HUES6 (cell line): Measurements from ENCODE around the gene SDR42E2.
A peak's percentile ranks its signal among the peaks of the same experiment; 100 is the strongest.
"Not testable (repeated sequence)": the region's sequence is repeated elsewhere in the genome, so short reads cannot be mapped to it uniquely, and the experiment has no call there.

Source experiments
- H3K27ac ChIP-seq: 2 replicates; pipeline ENCODE4 v1.7.0; 2013; ENCODE audit warnings: low read depth, mild to moderate bottlenecking, low read length, inconsistent platforms
- H3K27me3 ChIP-seq: 2 replicates; pipeline ENCODE4 v1.6.1; 2013; ENCODE audit warnings: low read length; ENCODE audit not compliant: control insufficient read depth, insufficient read depth
- H3K36me3 ChIP-seq: 2 replicates; pipeline ENCODE4 v1.6.1; 2013; ENCODE audit warnings: low read length; ENCODE audit not compliant: control insufficient read depth, insufficient read depth
- H3K4me1 ChIP-seq: 2 replicates; pipeline ENCODE4 v1.6.1; 2013; ENCODE audit warnings: low read length; ENCODE audit not compliant: control insufficient read depth, insufficient read depth
- H3K4me3 ChIP-seq: 2 replicates; pipeline ENCODE4 v1.5.1; 2013; ENCODE audit warnings: low read depth, low read length
- H3K9ac ChIP-seq: one replicate; pipeline ENCODE4 v1.6.1; 2013; ENCODE audit warnings: mild to moderate bottlenecking, low read length
- H3K9me3 ChIP-seq: 2 replicates; pipeline ENCODE4 v1.6.1; 2013; ENCODE audit warnings: low read depth, low read length; ENCODE audit not compliant: control insufficient read depth, insufficient read depth

Gene SDR42E2

DNA sequence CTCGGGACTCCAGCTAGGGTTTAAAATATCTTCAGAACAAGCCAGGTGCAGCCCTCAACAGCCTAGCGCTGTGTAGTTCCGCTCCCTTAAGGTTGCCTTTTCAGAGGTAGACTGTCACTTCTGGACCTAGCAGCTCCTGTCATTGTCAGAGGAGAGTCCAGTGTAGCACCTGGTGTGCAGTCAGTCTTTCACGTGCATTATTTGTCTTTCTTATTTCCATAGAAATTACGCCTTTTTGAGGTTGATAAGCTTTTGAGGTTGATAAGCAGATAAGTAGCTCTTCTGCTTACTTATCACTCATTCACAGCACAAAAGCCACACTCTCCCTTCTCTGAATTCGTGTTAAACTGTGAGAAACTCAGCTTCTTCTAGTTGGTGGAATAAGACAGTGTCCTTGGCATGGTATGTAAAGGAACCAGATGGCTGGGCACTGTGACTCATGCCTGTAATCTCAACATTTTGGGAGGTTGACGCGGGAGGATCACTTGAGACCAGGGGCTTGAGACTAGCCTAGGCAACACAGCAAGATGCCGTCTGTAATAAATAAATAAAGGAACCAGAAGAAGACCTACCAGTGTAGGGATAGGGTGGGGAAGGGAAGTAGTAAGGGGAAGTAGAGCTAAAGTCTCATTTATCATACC, 54.0 kb downstream of the SDR42E2 start:
- no peak overlapping the region for H3K9ac ChIP-seq
- no peak overlapping the region for H3K27ac ChIP-seq
- no peaks in the 10 kb centered on the region for H3K4me1 ChIP-seq
- no peaks in the 10 kb centered on the region for H3K36me3 ChIP-seq
- no peaks in the 10 kb centered on the region for H3K27me3 ChIP-seq
- no peaks in the 10 kb centered on the region for H3K9me3 ChIP-seq
- no peak overlapping the region for H3K4me3 ChIP-seq

- not testable (repeated sequence) for H3K27ac ChIP-seq, H3K9me3 ChIP-seq, H3K4me3 ChIP-seq, H3K36me3 ChIP-seq, H3K9ac ChIP-seq, H3K27me3 ChIP-seq, H3K4me1 ChIP-seq
Observed at GRCh38 chr16:22216832-22217225, 54.5 kb downstream of the SDR42E2 start.

GRCh38 chr16:22217890-22218730, 55.8 kb downstream of the SDR42E2 start:
- no peaks in the 10 kb centered on the region for H3K9me3 ChIP-seq
- no peaks in the 10 kb centered on the region for H3K36me3 ChIP-seq
- H3K9ac ChIP-seq: no peak overlapping the region
- no peaks in the 10 kb centered on the region for H3K27me3 ChIP-seq
- H3K4me1 ChIP-seq: no peaks in the 10 kb centered on the region
- H3K27ac ChIP-seq: no peak overlapping the region
- no peak overlapping the region for H3K4me3 ChIP-seq

DNA sequence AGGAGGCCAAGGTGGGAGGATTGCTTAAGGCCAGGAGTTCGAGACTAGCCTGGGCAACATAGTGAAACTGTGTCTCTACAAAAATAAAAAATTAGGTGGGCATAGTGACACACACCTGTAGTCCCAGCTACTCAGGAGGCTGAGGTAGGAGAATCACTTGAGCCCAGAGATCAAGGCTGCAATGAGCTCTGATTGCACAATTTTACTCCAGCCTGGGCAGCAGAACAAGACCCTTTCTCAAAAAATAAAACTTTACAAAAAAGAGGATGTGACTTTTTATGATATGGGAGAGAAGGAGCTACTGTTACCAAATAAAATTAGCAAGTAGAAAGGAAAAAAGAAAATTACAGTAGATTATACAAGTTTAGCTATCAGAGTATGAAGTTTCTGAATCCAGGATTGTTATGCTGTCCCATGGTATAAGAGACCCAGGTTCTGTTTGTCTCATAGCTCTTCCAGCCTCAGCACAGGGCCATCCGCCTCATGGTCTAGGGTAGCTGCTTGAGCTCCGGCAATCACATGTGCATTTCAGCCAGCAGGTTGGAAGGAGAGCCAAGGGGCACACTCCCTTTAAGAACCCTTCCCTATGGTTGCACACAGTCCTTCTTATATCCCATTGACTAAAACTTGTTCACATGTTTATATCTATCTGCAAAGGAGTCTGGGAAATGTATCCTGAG, 57.2 kb downstream of the SDR42E2 start:
- H3K9me3 ChIP-seq: no peaks in the 10 kb centered on the region
- H3K27me3 ChIP-seq: no peaks in the 10 kb centered on the region
- no peak overlapping the region for H3K27ac ChIP-seq
- no peaks in the 10 kb centered on the region; the same call in 1 of the 2 replicates for H3K4me1 ChIP-seq
- H3K36me3 ChIP-seq: no peaks in the 10 kb centered on the region
- no peak overlapping the region for H3K4me3 ChIP-seq
- no peak overlapping the region for H3K9ac ChIP-seq

GRCh38 chr16:22220069-22220440, 57.7 kb downstream of the SDR42E2 start:
- H3K27ac ChIP-seq: no peak overlapping the region
- H3K9ac ChIP-seq: no peak overlapping the region
- no peaks in the 10 kb centered on the region; the same call in 1 of the 2 replicates for H3K4me1 ChIP-seq
- no peak overlapping the region for H3K4me3 ChIP-seq
- H3K27me3 ChIP-seq: no peaks in the 10 kb centered on the region
- no peaks in the 10 kb centered on the region for H3K9me3 ChIP-seq
- H3K36me3 ChIP-seq: no peaks in the 10 kb centered on the region

DNA sequence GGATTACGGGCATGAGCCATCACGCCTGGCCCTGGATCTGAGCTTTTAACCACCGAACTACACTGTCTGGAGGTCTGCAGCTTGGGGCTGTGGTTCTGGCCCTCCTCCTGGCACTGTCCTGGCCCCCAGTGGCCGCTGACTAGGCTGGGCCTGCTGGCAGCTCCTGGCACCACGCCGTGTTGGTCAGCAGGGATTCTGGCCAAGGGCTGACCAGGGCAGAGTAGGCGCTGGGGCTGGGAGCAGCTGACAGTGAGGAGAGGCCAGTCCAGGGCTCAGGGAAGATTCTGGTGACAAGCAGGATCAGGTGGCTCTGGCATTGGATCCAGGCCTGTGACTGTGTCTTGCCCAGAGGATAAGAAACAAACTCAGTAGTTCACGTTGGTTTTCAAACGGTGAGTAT, 58.4 kb downstream of the SDR42E2 start:
- no peaks in the 10 kb centered on the region for H3K27me3 ChIP-seq
- no peaks in the 10 kb centered on the region for H3K9me3 ChIP-seq
- no peak overlapping the region for H3K4me3 ChIP-seq
- peaks cover 5% of the 10 kb centered on the region; the same call in 1 of the 2 replicates for H3K4me1 ChIP-seq
- H3K36me3 ChIP-seq: no peaks in the 10 kb centered on the region
- no peak overlapping the region for H3K9ac ChIP-seq
- no peak overlapping the region for H3K27ac ChIP-seq

GRCh38 chr16:22222006-22222405, 59.7 kb downstream of the SDR42E2 start:
- Histone ChIP-seq H3K4me1 (peaks cover 9% of the 10 kb centered on the region; the same call in 1 of the 2 replicates), H3K4me3 (no peak overlapping the region), H3K36me3 (no peaks in the 10 kb centered on the region), H3K9ac (no peak overlapping the region), H3K9me3 (no peaks in the 10 kb centered on the region), H3K27ac (no peak overlapping the region), H3K27me3 (no peaks in the 10 kb centered on the region)

GRCh38 chr16:22222998-22223397, 60.7 kb downstream of the SDR42E2 start:
- no peaks in the 10 kb centered on the region for H3K36me3 ChIP-seq

DNA sequence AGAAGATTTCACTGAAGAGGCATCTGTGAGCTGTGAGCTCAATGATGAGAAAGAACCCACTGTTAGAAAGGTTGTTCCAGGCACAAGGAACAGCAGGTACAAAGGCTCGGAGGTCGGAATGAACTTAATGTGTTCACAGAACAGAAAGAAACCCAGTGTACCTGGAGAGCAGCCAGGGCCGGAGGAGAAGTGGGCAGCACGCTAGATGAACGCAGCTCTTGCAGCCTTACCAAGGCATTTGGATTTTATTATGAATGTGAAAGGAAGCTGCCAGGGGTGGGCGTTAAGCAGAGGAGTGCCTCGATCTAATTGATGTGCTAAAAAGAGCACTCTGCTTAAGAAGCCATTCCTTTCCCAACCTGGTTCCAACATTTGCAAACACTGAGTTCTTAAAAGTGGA, 62.8 kb downstream of the SDR42E2 start:
- Histone ChIP-seq H3K27ac (peak overlapping the region; percentile 46; the same call in 1 of the 2 replicates), H3K4me1 (peaks cover 9% of the 10 kb centered on the region; the same call in 1 of the 2 replicates), H3K9ac (no peak overlapping the region), H3K36me3 (peaks cover 4% of the 10 kb centered on the region), H3K27me3 (no peaks in the 10 kb centered on the region), H3K4me3 (peak overlapping the region; percentile 1; the same call in 1 of the 2 replicates), H3K9me3 (no peaks in the 10 kb centered on the region)

More at GRCh38 chr16:22222998-22223397, 60.7 kb downstream of the SDR42E2 start:
- no peaks in the 10 kb centered on the region for H3K9me3 ChIP-seq
- H3K4me3 ChIP-seq: no peak overlapping the region
- no peak overlapping the region for H3K27ac ChIP-seq
- H3K27me3 ChIP-seq: no peaks in the 10 kb centered on the region
- no peak overlapping the region for H3K9ac ChIP-seq
- H3K4me1 ChIP-seq: peaks cover 9% of the 10 kb centered on the region; the same call in 1 of the 2 replicates

DNA sequence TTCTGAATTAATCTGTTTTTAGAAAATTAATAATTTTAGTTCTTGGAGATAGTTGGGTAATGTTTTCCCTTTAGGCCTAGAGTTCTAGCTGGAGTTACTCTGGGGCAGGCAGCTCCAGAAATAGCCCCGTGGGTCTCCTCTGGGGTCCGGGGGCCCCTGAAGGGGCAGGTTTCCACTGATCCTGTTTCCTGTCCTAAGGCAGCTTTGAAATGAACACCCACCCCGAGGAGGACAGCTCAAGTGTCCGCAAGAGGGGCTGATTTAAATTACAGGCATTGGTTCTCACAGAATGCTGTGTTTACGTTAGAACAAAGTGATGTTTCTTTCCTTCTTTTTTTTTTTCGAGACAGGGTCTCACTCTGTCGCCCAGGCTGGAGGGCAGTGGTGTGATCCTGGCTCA, 67.6 kb downstream of the SDR42E2 start:
- Histone ChIP-seq H3K9me3 (no peaks in the 10 kb centered on the region), H3K4me1 (peaks cover 9% of the 10 kb centered on the region; the same call in 1 of the 2 replicates), H3K27me3 (no peaks in the 10 kb centered on the region), H3K36me3 (peaks cover 4% of the 10 kb centered on the region), H3K4me3 (no peak overlapping the region), H3K27ac (no peak overlapping the region), H3K9ac (no peak overlapping the region)
